Measurements from ENCODE around the gene SEC63.

SEC63 gene

GRCh38 chr6:107976155-107976783 lies 18.3 kb upstream of the SEC63 start:
- no peaks in the 10 kb centered on the region for H3K4me1 ChIP-seq (ENCODE audit: low read depth, poor library complexity, severe bottlenecking)
- no peak overlapping the region for H3K9ac ChIP-seq
- H3K4me2 ChIP-seq, result no peak overlapping the region
- no peak overlapping the region for H3K27ac ChIP-seq
- no peak for TF ChIP-seq CTCF (conservative IDR thresholded peaks at IDR 0.05; ENCODE audit: low read depth, low read length)
- no peak overlapping the region for H3K4me3 ChIP-seq (IDR thresholded peaks at IDR 0.05; ENCODE audit: insufficient read depth, low read depth, low read length)
- no peaks in the 10 kb centered on the region for H3K27me3 ChIP-seq (ENCODE audit: insufficient read depth, low read depth)
- H2AFZ ChIP-seq (ENCODE audit: low read depth), result no peak overlapping the region
- H4K20me1 ChIP-seq (ENCODE audit: insufficient read depth), result no peaks in the 10 kb centered on the region
- H3K79me2 ChIP-seq (ENCODE audit: insufficient read depth, low read depth), result no peaks in the 10 kb centered on the region
- H3K36me3 ChIP-seq (ENCODE audit: insufficient read depth), result no peaks in the 10 kb centered on the region

- Histone ChIP-seq H3K4me3 (IDR thresholded peaks at IDR 0.05; ENCODE audit: insufficient read depth, low read depth, low read length) (no peak overlapping the region), H2AFZ (ENCODE audit: low read depth) (no peak overlapping the region), H3K79me2 (ENCODE audit: insufficient read depth, low read depth) (no peaks in the 10 kb centered on the region), H3K4me1 (ENCODE audit: low read depth, poor library complexity, severe bottlenecking) (no peaks in the 10 kb centered on the region), H3K27ac (no peak overlapping the region), H3K36me3 (ENCODE audit: insufficient read depth) (no peaks in the 10 kb centered on the region), H3K9ac (no peak overlapping the region), H3K27me3 (ENCODE audit: insufficient read depth, low read depth) (no peaks in the 10 kb centered on the region), H3K4me2 (no peak overlapping the region), H4K20me1 (ENCODE audit: insufficient read depth) (no peaks in the 10 kb centered on the region)
- TF ChIP-seq CTCF (conservative IDR thresholded peaks at IDR 0.05; ENCODE audit: low read depth, low read length), result no peak
Measured at GRCh38 chr6:107973594-107973993, 15.6 kb upstream of the SEC63 start.

- H3K27me3 ChIP-seq (ENCODE audit: insufficient read depth, low read depth), result no peaks in the 10 kb centered on the region
- no peak overlapping the region for H3K27ac ChIP-seq
- H3K4me1 ChIP-seq (ENCODE audit: low read depth, poor library complexity, severe bottlenecking), result no peaks in the 10 kb centered on the region
- no peaks in the 10 kb centered on the region for H4K20me1 ChIP-seq (ENCODE audit: insufficient read depth)
- no peak for TF ChIP-seq CTCF (conservative IDR thresholded peaks at IDR 0.05; ENCODE audit: low read depth, low read length)
- no peaks in the 10 kb centered on the region for H3K79me2 ChIP-seq (ENCODE audit: insufficient read depth, low read depth)
- no peak overlapping the region for H2AFZ ChIP-seq (ENCODE audit: low read depth)
- H3K4me3 ChIP-seq (IDR thresholded peaks at IDR 0.05; ENCODE audit: insufficient read depth, low read depth, low read length), result no peak overlapping the region
- H3K36me3 ChIP-seq (ENCODE audit: insufficient read depth), result no peaks in the 10 kb centered on the region
- no peak overlapping the region for H3K4me2 ChIP-seq
- no peak overlapping the region for H3K9ac ChIP-seq
Measured at GRCh38 chr6:107972413-107973096, 14.5 kb upstream of the SEC63 start.

- no peaks in the 10 kb centered on the region for H3K4me1 ChIP-seq (ENCODE audit: low read depth, poor library complexity, severe bottlenecking)
- no peak overlapping the region for H2AFZ ChIP-seq (ENCODE audit: low read depth)
- no peak overlapping the region for H3K4me3 ChIP-seq (IDR thresholded peaks at IDR 0.05; ENCODE audit: insufficient read depth, low read depth, low read length)
- H3K79me2 ChIP-seq (ENCODE audit: insufficient read depth, low read depth), result no peaks in the 10 kb centered on the region
- no peaks in the 10 kb centered on the region for H3K36me3 ChIP-seq (ENCODE audit: insufficient read depth)
- no peaks in the 10 kb centered on the region for H4K20me1 ChIP-seq (ENCODE audit: insufficient read depth)
- H3K9ac ChIP-seq, result no peak overlapping the region
- TF ChIP-seq CTCF (conservative IDR thresholded peaks at IDR 0.05; ENCODE audit: low read depth, low read length), result no peak
- no peak overlapping the region for H3K27ac ChIP-seq
- H3K27me3 ChIP-seq (ENCODE audit: insufficient read depth, low read depth), result no peaks in the 10 kb centered on the region
- H3K4me2 ChIP-seq, result no peak overlapping the region
Measured at GRCh38 chr6:107971181-107971580, 13.2 kb upstream of the SEC63 start.
